Measurements from ENCODE around the gene PRAMEF13.
"Not testable (repeated sequence)": the region's sequence is repeated elsewhere in the genome, so short reads cannot be mapped to it uniquely, and the experiment has no call there.

DNA sequence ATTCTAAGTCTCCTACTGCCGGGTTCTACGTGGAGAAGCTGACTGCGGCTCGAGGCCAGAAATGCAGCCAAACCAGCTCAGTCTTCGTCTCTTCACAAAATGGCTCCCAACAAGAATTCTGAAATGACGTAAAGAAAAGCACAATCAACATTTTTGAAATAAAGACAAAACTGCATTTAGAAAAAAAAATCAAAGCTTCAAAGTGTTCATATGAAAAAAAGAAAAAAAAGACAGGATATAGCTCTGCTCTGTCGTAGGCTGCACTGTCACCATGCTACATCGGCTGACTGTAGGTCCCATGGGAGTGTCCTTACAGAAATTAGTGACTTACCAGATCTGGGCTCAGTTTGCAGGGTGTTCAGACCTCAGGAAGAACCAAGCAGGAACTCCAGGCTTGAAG is 35.7 kb downstream of the PRAMEF13 start, which contains the start of gene HNRNPCL4:
- not testable (repeated sequence) for TF ChIP-seq HDAC2 (IDR thresholded peaks at IDR 0.05); CBX8 (IDR thresholded peaks at IDR 0.05; ENCODE audit: borderline replicate concordance, extremely low read depth, low read depth, low read length, poor library complexity, severe bottlenecking); EZH2 (IDR thresholded peaks at IDR 0.05; ENCODE audit: borderline replicate concordance, low read depth, low read length); EGR1 (conservative IDR thresholded peaks at IDR 0.05); ZNF253 (CRISPR knock-in tag; conservative IDR thresholded peaks at IDR 0.05); CEBPG (CRISPR knock-in tag; IDR thresholded peaks at IDR 0.05); CEBPG (tag; conservative IDR thresholded peaks at IDR 0.05 in 1 of 2, IDR thresholded peaks at IDR 0.05 in 1 of 2); NFXL1 (CRISPR knock-in tag; IDR thresholded peaks at IDR 0.05); ZNF121 (CRISPR knock-in tag; conservative IDR thresholded peaks at IDR 0.05); JUND (IDR thresholded peaks at IDR 0.05; ENCODE audit: borderline replicate concordance, low read depth, low read length); JUND (tag; IDR thresholded peaks at IDR 0.05; ENCODE audit: borderline replicate concordance, low read depth, low read length)
- TF ChIP-seq, protein P1, sequence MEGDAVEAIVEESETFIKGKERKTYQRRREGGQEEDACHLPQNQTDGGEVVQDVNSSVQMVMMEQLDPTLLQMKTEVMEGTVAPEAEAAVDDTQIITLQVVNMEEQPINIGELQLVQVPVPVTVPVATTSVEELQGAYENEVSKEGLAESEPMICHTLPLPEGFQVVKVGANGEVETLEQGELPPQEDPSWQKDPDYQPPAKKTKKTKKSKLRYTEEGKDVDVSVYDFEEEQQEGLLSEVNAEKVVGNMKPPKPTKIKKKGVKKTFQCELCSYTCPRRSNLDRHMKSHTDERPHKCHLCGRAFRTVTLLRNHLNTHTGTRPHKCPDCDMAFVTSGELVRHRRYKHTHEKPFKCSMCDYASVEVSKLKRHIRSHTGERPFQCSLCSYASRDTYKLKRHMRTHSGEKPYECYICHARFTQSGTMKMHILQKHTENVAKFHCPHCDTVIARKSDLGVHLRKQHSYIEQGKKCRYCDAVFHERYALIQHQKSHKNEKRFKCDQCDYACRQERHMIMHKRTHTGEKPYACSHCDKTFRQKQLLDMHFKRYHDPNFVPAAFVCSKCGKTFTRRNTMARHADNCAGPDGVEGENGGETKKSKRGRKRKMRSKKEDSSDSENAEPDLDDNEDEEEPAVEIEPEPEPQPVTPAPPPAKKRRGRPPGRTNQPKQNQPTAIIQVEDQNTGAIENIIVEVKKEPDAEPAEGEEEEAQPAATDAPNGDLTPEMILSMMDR (IDR thresholded peaks at IDR 0.05 in 2 of 3, conservative IDR thresholded peaks at IDR 0.05 in 1 of 3; ENCODE audit: insufficient read depth in 2 of 3, low read depth in 1 of 3, low read length in 3 of 3), result not testable (repeated sequence)
- TF ChIP-seq, protein P2, sequence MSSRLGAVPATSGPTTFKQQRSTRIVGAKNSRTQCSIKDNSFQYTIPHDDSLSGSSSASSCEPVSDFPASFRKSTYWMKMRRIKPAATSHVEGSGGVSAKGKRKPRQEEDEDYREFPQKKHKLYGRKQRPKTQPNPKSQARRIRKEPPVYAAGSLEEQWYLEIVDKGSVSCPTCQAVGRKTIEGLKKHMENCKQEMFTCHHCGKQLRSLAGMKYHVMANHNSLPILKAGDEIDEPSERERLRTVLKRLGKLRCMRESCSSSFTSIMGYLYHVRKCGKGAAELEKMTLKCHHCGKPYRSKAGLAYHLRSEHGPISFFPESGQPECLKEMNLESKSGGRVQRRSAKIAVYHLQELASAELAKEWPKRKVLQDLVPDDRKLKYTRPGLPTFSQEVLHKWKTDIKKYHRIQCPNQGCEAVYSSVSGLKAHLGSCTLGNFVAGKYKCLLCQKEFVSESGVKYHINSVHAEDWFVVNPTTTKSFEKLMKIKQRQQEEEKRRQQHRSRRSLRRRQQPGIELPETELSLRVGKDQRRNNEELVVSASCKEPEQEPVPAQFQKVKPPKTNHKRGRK (tag; IDR thresholded peaks at IDR 0.05), result not testable (repeated sequence)
